GM23248 (cell line): ENCODE data around the gene NBPF9. TPM values are rescaled to one million over a fixed set of nuclear protein-coding genes. Genes with fewer than 3 reads are reported as not detected.
"Not testable (repeated sequence)": the region's sequence is repeated elsewhere in the genome, so short reads cannot be mapped to it uniquely, and the experiment has no call there.

ENCODE experiments used
- DNase-seq: peaks from one replicate; pipeline ENCODE4 v3.0.0-alpha.2; 2015
- H2AFZ ChIP-seq: fragments of 200-600 bp; sonication (generic); 2 replicates; pipeline ENCODE4 v1.6.1; 2016; ENCODE audit warnings: antibody characterized with exemption
- H3F3A ChIP-seq: fragments of 200-600 bp; sonication (generic); 2 replicates; pipeline ENCODE4 v1.6.1; 2016; ENCODE audit warnings: mild to moderate bottlenecking, antibody characterized with exemption, mixed run types; ENCODE audit not compliant: insufficient read depth
- H3K27ac ChIP-seq: fragments of 200-600 bp; sonication (generic); 2 replicates; pipeline ENCODE4 v1.5.1; 2016; ENCODE audit warnings: mild to moderate bottlenecking
- H3K27me3 ChIP-seq: fragments of 200-600 bp; sonication (generic); replicated peaks from 2 replicates; pipeline ENCODE4 v1.6.1; 2016; ENCODE audit warnings: mild to moderate bottlenecking; ENCODE audit not compliant: insufficient read depth
- H3K36me3 ChIP-seq: fragments of 200-600 bp; sonication (generic); 2 replicates; pipeline ENCODE4 v1.6.1; 2016; ENCODE audit warnings: low read depth, mild to moderate bottlenecking
- H3K4me1 ChIP-seq: fragments of 200-600 bp; sonication (generic); 2 replicates; pipeline ENCODE4 v1.6.1; 2016; ENCODE audit warnings: mild to moderate bottlenecking; ENCODE audit not compliant: insufficient read depth
- H3K4me2 ChIP-seq: fragments of 200-600 bp; sonication (generic); one replicate; pipeline ENCODE4 v1.6.1; 2016; ENCODE audit warnings: mild to moderate bottlenecking; ENCODE audit not compliant: unreplicated experiment
- H3K4me3 ChIP-seq: fragments of 200-600 bp; sonication (generic); 2 replicates; pipeline ENCODE4 v1.5.1; 2016; ENCODE audit warnings: mild to moderate bottlenecking
- H3K79me2 ChIP-seq: fragments of 200-600 bp; sonication (generic); 2 replicates; pipeline ENCODE4 v1.6.1; 2016; ENCODE audit warnings: mild to moderate bottlenecking; ENCODE audit not compliant: insufficient read depth
- H3K9ac ChIP-seq: fragments of 200-600 bp; sonication (generic); 2 replicates; pipeline ENCODE4 v1.6.1; 2016; ENCODE audit warnings: mild to moderate bottlenecking
- H3K9me2 ChIP-seq: fragments of 200-600 bp; sonication (generic); 2 replicates; pipeline ENCODE4 v1.6.1; 2016; ENCODE audit warnings: mixed run types, mild to moderate bottlenecking, moderate library complexity; ENCODE audit not compliant: insufficient read depth
- H3K9me3 ChIP-seq: fragments of 200-600 bp; sonication (generic); one replicate; pipeline ENCODE4 v1.6.1; 2017; ENCODE audit warnings: low read depth
- H4K20me1 ChIP-seq: fragments of 200-600 bp; sonication (generic); 2 replicates; pipeline ENCODE4 v1.6.0; 2016; ENCODE audit not compliant: insufficient read depth
- WGBS, 2 experiments: methylation state at CpG; one replicate each; pipeline ENCODE4 v1.1.6; 2015 to 2017; ENCODE audit warnings: low lambda C conversion rate in 2 of 2, low coverage in 1 of 2; ENCODE audit errors: missing lambda C conversion rate in 2 of 2; 5-methylcytosine and 5-hydroxymethylcytosine counted together
- in situ Hi-C: fragments of 300-500 bp; cut with MboI; formaldehyde crosslinking; loops from 2 replicates; pipeline ENCODE4 v1.15.0; 2020
- polyA plus RNA-seq: library from polyadenylated mRNA; unstranded; fragments of >200 nt; fragmentation: Nextera tagmentation; extraction: Ambion mirVana; gene quantifications from 2 replicates; pipeline ENCODE4 v1.2.1, GENCODE V29; 2016
- total RNA-seq: library from RNA; depleted of rRNA; stranded (reverse); fragments of >200 nt; shearing (Covaris generic); gene quantifications from 2 replicates; pipeline ENCODE4 v1.2.3, GENCODE V29; 2014

NBPF9 gene
- total and polyA plus RNA-seq, 2 experiments from 2014 or later, result 9.4 to 14.3 TPM

DNA sequence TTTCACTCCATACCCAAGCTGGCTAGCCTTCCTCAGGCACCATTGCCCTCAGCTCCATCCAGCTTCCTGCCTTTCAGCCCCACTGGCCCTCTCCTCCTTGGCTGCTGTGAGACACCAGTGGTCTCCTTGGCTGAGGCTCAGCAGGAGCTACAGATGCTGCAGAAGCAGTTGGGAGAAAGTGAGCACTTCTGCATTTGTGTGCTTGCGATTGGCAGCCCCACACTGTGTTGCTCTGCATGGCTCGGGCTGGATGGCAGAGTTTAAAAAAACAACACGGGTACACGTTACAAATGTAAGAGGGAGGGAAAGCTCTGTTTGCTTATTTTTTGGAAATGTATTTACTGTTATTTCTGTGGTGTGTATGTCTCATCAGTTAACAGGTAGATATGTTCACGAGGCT lies 90.8 kb downstream of the NBPF9 start:
- in situ Hi-C loops, H3K4me2 ChIP-seq: not testable (repeated sequence)
- 93 to 100% methylated on average over 3 of the region's 5 CpGs for WGBS, 2 experiments

DNA sequence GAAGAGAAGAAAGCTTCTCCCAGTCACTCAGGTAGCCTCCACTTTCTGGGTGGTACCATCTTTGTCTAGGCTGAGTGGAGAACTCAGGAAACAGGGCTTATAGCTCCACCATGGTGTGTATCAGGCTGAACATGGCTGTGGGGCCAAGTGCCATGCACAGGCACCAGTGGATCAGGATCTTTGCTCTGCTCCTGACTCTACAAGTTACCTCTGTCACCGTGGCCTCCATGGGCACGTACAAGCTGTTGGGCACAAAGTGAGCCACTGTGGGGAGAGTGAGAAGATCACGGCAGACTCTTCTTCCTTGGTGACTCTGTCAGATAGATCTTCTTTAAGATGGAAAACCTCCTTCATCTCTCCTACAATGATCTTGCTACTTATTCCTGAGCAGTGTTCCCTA lies 93.6 kb downstream of the NBPF9 start:
- H4K20me1 ChIP-seq, H3F3A ChIP-seq, H3K79me2 ChIP-seq, H2AFZ ChIP-seq, H3K27me3 ChIP-seq, H3K4me3 ChIP-seq, in situ Hi-C loops, H3K9me3 ChIP-seq, H3K9me2 ChIP-seq, H3K4me1 ChIP-seq, H3K9ac ChIP-seq, H3K4me2 ChIP-seq, H3K36me3 ChIP-seq, DNase-seq, H3K27ac ChIP-seq: not testable (repeated sequence)
- 91 to 100% methylated on average over 3 of the region's 3 CpGs for WGBS, 2 experiments

More for the DNA sequence above, 90.8 kb downstream of the NBPF9 start:
- not testable (repeated sequence) for H4K20me1 ChIP-seq, H3K27ac ChIP-seq, H3K9me3 ChIP-seq, H3K36me3 ChIP-seq, H3K4me3 ChIP-seq, H3K9ac ChIP-seq, H3K4me1 ChIP-seq, H3F3A ChIP-seq, DNase-seq, H3K27me3 ChIP-seq, H2AFZ ChIP-seq, H3K9me2 ChIP-seq, H3K79me2 ChIP-seq

DNA sequence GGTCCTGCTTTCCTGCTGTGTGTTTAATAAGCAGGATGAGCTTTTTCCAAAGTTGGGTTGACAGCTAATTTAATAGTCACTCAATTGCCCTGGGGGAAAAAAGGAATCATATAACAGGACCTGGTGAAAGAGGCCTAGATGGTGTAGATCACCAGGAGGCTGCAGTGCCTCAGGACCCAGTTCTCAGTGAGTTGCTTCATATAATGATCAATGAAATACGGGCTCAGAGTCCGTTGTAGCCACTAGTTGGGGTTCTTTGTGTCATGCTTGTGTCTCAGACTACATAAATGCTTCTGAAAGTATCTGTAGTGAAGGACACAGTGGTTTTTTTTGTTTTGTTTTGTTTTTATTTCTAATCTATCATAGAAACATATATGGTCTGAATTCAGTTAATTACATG lies 94.6 kb downstream of the NBPF9 start:
- H3K36me3 ChIP-seq, H3K9me3 ChIP-seq, H4K20me1 ChIP-seq, H3K27ac ChIP-seq, H3K9ac ChIP-seq, H3K4me3 ChIP-seq, in situ Hi-C loops, H3K79me2 ChIP-seq, H3K27me3 ChIP-seq, DNase-seq, H2AFZ ChIP-seq, H3K4me2 ChIP-seq, H3F3A ChIP-seq, H3K9me2 ChIP-seq, H3K4me1 ChIP-seq: not testable (repeated sequence)
- WGBS, 2 experiments, result 77 to 97% methylated on average over 2 of the region's 2 CpGs

DNA sequence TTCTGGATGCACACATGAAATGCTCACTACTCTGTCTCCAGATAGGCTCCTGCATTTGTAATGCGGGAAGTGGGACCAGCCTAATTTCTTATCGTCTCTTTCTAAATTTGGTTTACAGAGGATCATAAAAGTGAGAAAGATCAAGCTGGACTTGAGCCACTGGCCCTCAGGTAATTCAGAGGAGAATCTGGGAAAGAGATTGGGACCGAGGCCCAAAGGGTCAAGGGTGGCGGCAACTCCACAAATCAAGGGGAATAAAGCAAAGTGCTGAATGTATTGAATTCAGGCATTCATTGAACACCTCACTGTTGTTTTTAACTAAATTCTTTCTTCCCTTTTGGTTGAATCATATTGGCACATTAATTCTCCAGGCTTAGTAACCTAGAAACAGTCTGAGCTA lies 95.0 kb downstream of the NBPF9 start:
- H3K9ac ChIP-seq, H3K4me3 ChIP-seq, H3K9me2 ChIP-seq, H3K4me1 ChIP-seq, H4K20me1 ChIP-seq, DNase-seq, H3K27me3 ChIP-seq, H3K4me2 ChIP-seq, H3K27ac ChIP-seq, in situ Hi-C loops, H3K36me3 ChIP-seq, H3F3A ChIP-seq, H3K79me2 ChIP-seq, H2AFZ ChIP-seq, H3K9me3 ChIP-seq: not testable (repeated sequence)
- WGBS, 2 experiments, result no CpG with 5 or more reads among the region's 4 CpGs
